Esophagus muscularis mucosa (tissue), 4 donors: ENCODE data around the gene GC.

Source experiments
- CTCF ChIP-seq, 3 experiments: fragments of 200-600 bp in 2 of 3; fragments of 450-650 bp in 1 of 3; sonication (generic) in 2 of 3; IDR thresholded peaks; one replicate each; pipeline ENCODE4 v1.5.1; 2017 to 2019; ENCODE audit warnings: antibody characterized with exemption in 3 of 3, mild to moderate bottlenecking in 2 of 3, moderate library complexity in 1 of 3
- EP300 ChIP-seq: sonication (generic); formaldehyde crosslinking; IDR thresholded peaks from one replicate; pipeline ENCODE4 v1.6.1; 2017; ENCODE audit warnings: antibody characterized with exemption
- POLR2A ChIP-seq: fragments of 450-650 bp; IDR thresholded peaks from one replicate; pipeline ENCODE4 v1.6.1; 2017; ENCODE audit warnings: antibody characterized with exemption, moderate library complexity, mild to moderate bottlenecking, low read depth
- POLR2AphosphoS5 ChIP-seq, 2 donors: sonication (generic); formaldehyde crosslinking; IDR thresholded peaks; one replicate each; pipeline ENCODE4 v1.6.1; 2017; ENCODE audit warnings: antibody characterized with exemption in 2 of 2

- TF ChIP-seq CTCF (IDR thresholded peaks at IDR 0.05) (no peak), POLR2A (no peak), POLR2AphosphoS5 (IDR thresholded peaks at IDR 0.05) (no peak), EP300 (no peak)
Observed at GRCh38 chr4:71749008-71749594, 34.8 kb downstream of the GC start.
